HG03060 (cell line): ENCODE data around the gene CPLANE2.
"Not testable (repeated sequence)": the region's sequence is repeated elsewhere in the genome, so short reads cannot be mapped to it uniquely, and the experiment has no call there.

Source experiments
- ATAC-seq: cut with Tn5 transposase; IDR thresholded peaks from one replicate; pipeline ENCODE4 v1.9.1; 2021; ENCODE audit warnings: low read depth, moderate number of reproducible peaks; ENCODE audit not compliant: unreplicated experiment

CPLANE2 gene

GRCh38 chr1:16231331-16232315 is 5.4 kb downstream of the CPLANE2 start:
- no peak for ATAC-seq

- no peak for ATAC-seq
Observed at GRCh38 chr1:16230744-16231143, 6.2 kb downstream of the CPLANE2 start.

GRCh38 chr1:16229976-16230740 is 6.8 kb downstream of the CPLANE2 start:
- ATAC-seq = no peak

- ATAC-seq = no peak
Observed at GRCh38 chr1:16226490-16227179, 10.3 kb downstream of the CPLANE2 start.

GRCh38 chr1:16226129-16226489 is 10.9 kb downstream of the CPLANE2 start:
- no peak for ATAC-seq

GRCh38 chr1:16224472-16224871 is 12.5 kb downstream of the CPLANE2 start:
- no peak for ATAC-seq

GRCh38 chr1:16222716-16223115 is 14.3 kb downstream of the CPLANE2 start:
- not testable (repeated sequence) for ATAC-seq

- no peak for ATAC-seq
Observed at GRCh38 chr1:16221499-16221898, 15.5 kb downstream of the CPLANE2 start.

- ATAC-seq = no peak
Observed at GRCh38 chr1:16219968-16220500, 16.9 kb downstream of the CPLANE2 start.

GRCh38 chr1:16218674-16219071 is 18.3 kb downstream of the CPLANE2 start:
- no peak for ATAC-seq

GRCh38 chr1:16218014-16218673 is 18.8 kb downstream of the CPLANE2 start:
- no peak for ATAC-seq

GRCh38 chr1:16217061-16217785 is 19.8 kb downstream of the CPLANE2 start:
- peak; percentile 75 for ATAC-seq

GRCh38 chr1:16215882-16216753 is 20.9 kb downstream of the CPLANE2 start:
- ATAC-seq = no peak

GRCh38 chr1:16215240-16215639 is 21.7 kb downstream of the CPLANE2 start:
- not testable (repeated sequence) for ATAC-seq

- not testable (repeated sequence) for ATAC-seq
Observed at GRCh38 chr1:16213544-16213943, 23.4 kb downstream of the CPLANE2 start.

GRCh38 chr1:16213013-16213412 is 24.0 kb downstream of the CPLANE2 start:
- ATAC-seq = no peak

- ATAC-seq = no peak
Observed at GRCh38 chr1:16212251-16212961, 24.6 kb downstream of the CPLANE2 start, which contains the start of gene ARHGEF19. ARHGEF19 (minus strand) TSS chr1:16212652; CDS start chr1:16209054, 3,598 bp downstream.

- no peak for ATAC-seq
Observed at GRCh38 chr1:16211824-16212223, 25.2 kb downstream of the CPLANE2 start.
